Measurements from ENCODE around the gene QSOX2.

DNA sequence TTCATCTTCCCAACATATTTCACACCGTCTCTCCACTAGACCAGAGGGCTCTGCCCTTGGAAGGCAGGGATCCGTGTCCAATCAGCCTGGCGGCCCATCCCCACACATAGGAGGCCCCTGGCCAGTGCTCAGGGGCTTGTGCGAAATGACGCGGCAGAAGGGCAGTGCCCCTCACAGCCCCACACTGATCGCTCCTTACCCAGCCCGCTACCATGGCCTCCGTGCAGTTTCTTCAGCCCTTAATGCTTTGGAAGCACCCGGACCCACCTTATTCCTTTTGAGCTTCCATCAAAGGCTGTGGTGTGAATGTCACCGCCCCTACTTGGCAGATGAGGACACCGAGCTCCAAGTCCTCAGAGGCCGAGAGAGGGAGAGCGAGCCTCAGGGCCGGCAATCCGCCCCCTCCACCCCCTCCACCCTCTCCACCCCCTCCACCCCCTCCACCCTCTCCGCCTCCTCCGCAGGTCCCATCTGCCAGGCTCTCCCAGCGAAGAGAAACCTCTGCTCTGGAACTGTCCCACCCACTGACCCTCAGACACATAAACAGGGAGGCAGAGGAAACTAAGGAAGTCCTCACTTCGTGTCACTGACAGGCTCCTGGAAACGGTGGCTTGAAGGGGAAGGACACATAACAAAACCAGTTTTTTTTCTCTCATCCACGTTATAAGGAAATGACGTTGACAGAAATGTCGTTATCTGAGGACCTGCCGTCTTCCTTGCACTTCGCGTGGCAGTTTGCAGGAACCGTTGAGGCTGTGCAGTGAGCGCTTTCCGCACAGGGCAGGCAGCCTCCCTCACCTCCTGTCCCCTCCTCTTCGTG is 13.9 kb downstream of the QSOX2 start:
- TF ChIP-seq CTCF (IDR thresholded peaks at IDR 0.05): no peak
- TF ChIP-seq POLR2A (IDR thresholded peaks at IDR 0.05): no peak

All from Peyer's patch (tissue), 4 donors.